Astrocyte (in vitro differentiated cells and primary cell): ENCODE measurements around the gene RALA. TPM values are rescaled to one million over a fixed set of nuclear protein-coding genes. Genes with fewer than 3 reads are reported as not detected.

Experiments
- DNase-seq: peaks from one replicate; pipeline ENCODE4 v3.0.0-alpha.2; 2010; ENCODE audit warnings: low read depth
- FAIRE-seq: peaks from 2 replicates; lab custom pipeline; 2011; peaks lifted over from hg19 to GRCh38; lab: Jason Lieb, UNC
- H2AFZ ChIP-seq: 2 replicates; pipeline ENCODE4 v1.6.0; 2012; ENCODE audit warnings: low read depth, low read length, inconsistent platforms
- H3K27ac ChIP-seq: 2 replicates; pipeline ENCODE4 v1.5.1; 2011; ENCODE audit warnings: low read depth, low read length, inconsistent platforms
- H3K27me3 ChIP-seq: 2 replicates; pipeline ENCODE4 v1.6.0; 2011; ENCODE audit warnings: low read length, inconsistent platforms; ENCODE audit not compliant: insufficient read depth
- H3K36me3 ChIP-seq: 2 replicates; pipeline ENCODE4 v1.5.1; 2011; ENCODE audit warnings: low read length, inconsistent platforms; ENCODE audit not compliant: insufficient read depth
- H3K4me1 ChIP-seq: 2 replicates; pipeline ENCODE4 v1.5.1; 2011; ENCODE audit warnings: low read length, inconsistent platforms; ENCODE audit not compliant: insufficient read depth
- H3K4me2 ChIP-seq: 2 replicates; pipeline ENCODE4 v1.6.0; 2012; ENCODE audit warnings: low read length, inconsistent platforms
- H3K4me3 ChIP-seq: 2 replicates; pipeline ENCODE4 v1.5.1; 2011; ENCODE audit warnings: low read depth, mild to moderate bottlenecking, low read length, inconsistent platforms; ENCODE audit not compliant: insufficient read depth
- H3K79me2 ChIP-seq: 2 replicates; pipeline ENCODE4 v1.6.0; 2012; ENCODE audit warnings: mild to moderate bottlenecking, low read length, inconsistent platforms; ENCODE audit not compliant: insufficient read depth
- H3K9ac ChIP-seq: 2 replicates; pipeline ENCODE4 v1.6.0; 2012; ENCODE audit warnings: mild to moderate bottlenecking, low read length, inconsistent platforms
- H3K9me3 ChIP-seq: 2 replicates; pipeline ENCODE4 v1.5.1; 2012; ENCODE audit warnings: low read depth, mild to moderate bottlenecking, low read length, inconsistent platforms; ENCODE audit not compliant: insufficient read depth
- H4K20me1 ChIP-seq: 2 replicates; pipeline ENCODE4 v1.6.0; 2012; ENCODE audit warnings: low read length, inconsistent platforms; ENCODE audit not compliant: insufficient read depth
- H3K27ac Mint-ChIP-seq: one replicate; pipeline ENCODE4 v1.8.0; 2021; ENCODE audit warnings: mild to moderate bottlenecking, mixed read lengths; ENCODE audit not compliant: unreplicated experiment
- H3K27me3 Mint-ChIP-seq: one replicate; pipeline ENCODE4 v1.8.0; 2021; ENCODE audit warnings: low read depth, mixed read lengths; ENCODE audit not compliant: unreplicated experiment
- H3K36me3 Mint-ChIP-seq: one replicate; pipeline ENCODE4 v1.8.0; 2021; ENCODE audit warnings: low read depth, mixed read lengths; ENCODE audit not compliant: unreplicated experiment
- H3K4me1 Mint-ChIP-seq: one replicate; pipeline ENCODE4 v1.8.0; 2021; ENCODE audit warnings: low read depth, mixed read lengths; ENCODE audit not compliant: unreplicated experiment
- H3K4me3 Mint-ChIP-seq: one replicate; pipeline ENCODE4 v1.8.0; 2021; ENCODE audit warnings: mild to moderate bottlenecking, moderate library complexity, mixed read lengths; ENCODE audit not compliant: unreplicated experiment
- H3K9me3 Mint-ChIP-seq: one replicate; pipeline ENCODE4 v1.8.0; 2021; ENCODE audit warnings: mild to moderate bottlenecking, mixed read lengths; ENCODE audit not compliant: unreplicated experiment
- EZH2 ChIP-seq: IDR thresholded peaks from 2 replicates; pipeline ENCODE4 v1.6.1; 2012; ENCODE audit warnings: mild to moderate bottlenecking, low read length, inconsistent platforms; ENCODE audit not compliant: insufficient read depth
- total RNA-seq: library from RNA; stranded (reverse); gene quantifications from 2 replicates; pipeline ENCODE4 v1.2.1, GENCODE V29; 2021
- TF ChIP-seq, protein P1 (sequence below): IDR thresholded peaks from 2 replicates; pipeline ENCODE4 v1.5.1; 2011; ENCODE audit warnings: low read depth, mild to moderate bottlenecking, inconsistent platforms, low read length, moderate library complexity; ENCODE audit not compliant: insufficient read depth

Gene RALA
- total RNA-seq, 1 donor from 2014 or later: 70.2 TPM

DNA sequence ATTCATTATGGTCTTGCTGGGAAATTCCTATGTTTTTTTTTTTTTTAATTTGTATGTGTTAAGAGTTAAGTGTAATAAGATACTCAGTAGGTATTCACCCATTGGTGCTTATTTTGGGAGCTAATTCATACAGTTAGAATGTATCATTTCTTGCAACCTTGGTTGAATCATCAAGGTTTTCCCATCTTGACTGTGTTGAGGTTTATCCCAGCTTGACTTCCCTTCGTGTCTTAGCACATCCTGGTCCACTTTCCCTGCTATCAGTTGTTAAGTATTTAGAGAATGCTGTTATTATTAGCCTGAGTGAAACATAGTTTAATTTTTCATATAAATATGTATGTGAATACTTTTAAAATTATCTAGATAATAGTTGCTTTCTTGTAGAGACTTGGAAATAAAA is 20.8 kb downstream of the RALA start:
- H3K9me3 Mint-ChIP-seq: no peaks in the 10 kb centered on the region
- Histone ChIP-seq H3K4me2 (peak overlapping the region; percentile 14), H4K20me1 (peaks cover 85% of the 10 kb centered on the region), H3K9me3 (no peaks in the 10 kb centered on the region), H3K9ac (no peak overlapping the region), H3K4me3 (no peak overlapping the region), H2AFZ (no peak overlapping the region), H3K79me2 (peaks cover 98% of the 10 kb centered on the region), H3K27ac (peak overlapping the region; percentile 59), H3K4me1 (peaks cover 4% of the 10 kb centered on the region), H3K36me3 (no peaks in the 10 kb centered on the region), H3K27me3 (no peaks in the 10 kb centered on the region)
- no peaks in the 10 kb centered on the region for H3K27me3 Mint-ChIP-seq
- no peak overlapping the region for H3K4me3 Mint-ChIP-seq
- no peak overlapping the region for H3K27ac Mint-ChIP-seq
- H3K36me3 Mint-ChIP-seq: peaks cover 1% of the 10 kb centered on the region
- FAIRE-seq (peak; percentile 29), DNase-seq (peak; percentile 77)
- TF ChIP-seq, protein P1, sequence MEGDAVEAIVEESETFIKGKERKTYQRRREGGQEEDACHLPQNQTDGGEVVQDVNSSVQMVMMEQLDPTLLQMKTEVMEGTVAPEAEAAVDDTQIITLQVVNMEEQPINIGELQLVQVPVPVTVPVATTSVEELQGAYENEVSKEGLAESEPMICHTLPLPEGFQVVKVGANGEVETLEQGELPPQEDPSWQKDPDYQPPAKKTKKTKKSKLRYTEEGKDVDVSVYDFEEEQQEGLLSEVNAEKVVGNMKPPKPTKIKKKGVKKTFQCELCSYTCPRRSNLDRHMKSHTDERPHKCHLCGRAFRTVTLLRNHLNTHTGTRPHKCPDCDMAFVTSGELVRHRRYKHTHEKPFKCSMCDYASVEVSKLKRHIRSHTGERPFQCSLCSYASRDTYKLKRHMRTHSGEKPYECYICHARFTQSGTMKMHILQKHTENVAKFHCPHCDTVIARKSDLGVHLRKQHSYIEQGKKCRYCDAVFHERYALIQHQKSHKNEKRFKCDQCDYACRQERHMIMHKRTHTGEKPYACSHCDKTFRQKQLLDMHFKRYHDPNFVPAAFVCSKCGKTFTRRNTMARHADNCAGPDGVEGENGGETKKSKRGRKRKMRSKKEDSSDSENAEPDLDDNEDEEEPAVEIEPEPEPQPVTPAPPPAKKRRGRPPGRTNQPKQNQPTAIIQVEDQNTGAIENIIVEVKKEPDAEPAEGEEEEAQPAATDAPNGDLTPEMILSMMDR: no peak
- no peak for TF ChIP-seq EZH2
- H3K4me1 Mint-ChIP-seq: peaks cover 37% of the 10 kb centered on the region

- Histone ChIP-seq H3K4me2 (no peak overlapping the region), H2AFZ (no peak overlapping the region), H3K4me3 (no peak overlapping the region), H3K9ac (no peak overlapping the region), H3K4me1 (peaks cover 4% of the 10 kb centered on the region), H4K20me1 (peaks cover 85% of the 10 kb centered on the region), H3K36me3 (no peaks in the 10 kb centered on the region), H3K9me3 (no peaks in the 10 kb centered on the region), H3K27me3 (no peaks in the 10 kb centered on the region), H3K27ac (no peak overlapping the region), H3K79me2 (peaks cover 97% of the 10 kb centered on the region)
- Mint-ChIP-seq H3K27me3 (no peaks in the 10 kb centered on the region), H3K9me3 (no peaks in the 10 kb centered on the region), H3K4me1 (peaks cover 34% of the 10 kb centered on the region), H3K4me3 (no peak overlapping the region), H3K36me3 (peaks cover 1% of the 10 kb centered on the region), H3K27ac (no peak overlapping the region)
- FAIRE-seq: no peak
- DNase-seq: no peak
- TF ChIP-seq, protein P1: no peak
- TF ChIP-seq EZH2: no peak
Measured at GRCh38 chr7:39645482-39646407, 22.4 kb downstream of the RALA start.

DNA sequence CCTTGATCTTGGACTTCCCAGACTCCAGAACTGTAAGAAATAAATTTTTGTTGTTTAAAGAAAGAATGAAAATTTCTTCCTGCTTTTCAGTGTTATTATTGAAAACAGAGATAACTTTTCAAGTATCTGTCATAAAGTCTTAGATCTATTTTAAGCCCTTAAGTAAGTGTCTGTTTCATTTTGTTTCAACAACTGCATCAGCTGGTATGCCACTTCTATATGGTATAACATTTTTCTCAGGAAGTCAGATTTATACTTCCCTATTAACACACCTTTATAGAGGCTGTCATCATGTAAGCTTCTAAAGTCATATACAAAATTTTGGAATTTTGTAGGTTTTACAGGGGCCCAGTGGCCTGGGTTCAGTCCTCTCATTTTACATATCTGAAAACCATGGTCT is 24.4 kb downstream of the RALA start:
- H3K9me3 Mint-ChIP-seq: no peaks in the 10 kb centered on the region
- no peak for FAIRE-seq

More for the DNA sequence above, 24.4 kb downstream of the RALA start:
- H3K4me2 ChIP-seq: no peak overlapping the region
- Mint-ChIP-seq H3K36me3 (peaks cover 1% of the 10 kb centered on the region), H3K27ac (no peak overlapping the region), H3K27me3 (no peaks in the 10 kb centered on the region), H3K4me1 (peaks cover 28% of the 10 kb centered on the region), H3K4me3 (no peak overlapping the region)
- no peaks in the 10 kb centered on the region for H3K9me3 ChIP-seq
- no peaks in the 10 kb centered on the region for H3K27me3 ChIP-seq
- H3K27ac ChIP-seq: no peak overlapping the region
- DNase-seq: no peak
- TF ChIP-seq, protein P1: no peak
- no peak for TF ChIP-seq EZH2
- peaks cover 78% of the 10 kb centered on the region for H4K20me1 ChIP-seq
- no peaks in the 10 kb centered on the region for H3K36me3 ChIP-seq
- peaks cover 97% of the 10 kb centered on the region for H3K79me2 ChIP-seq
- peaks cover 12% of the 10 kb centered on the region for H3K4me1 ChIP-seq
- H3K4me3 ChIP-seq: no peak overlapping the region
- H3K9ac ChIP-seq: no peak overlapping the region
- no peak overlapping the region for H2AFZ ChIP-seq
